HG02623 (cell line): Measurements from ENCODE around the gene MEX3B.

Experiments
- ATAC-seq: cut with Tn5 transposase; IDR thresholded peaks from one replicate; pipeline ENCODE4 v1.9.1; 2021; ENCODE audit warnings: moderate library complexity; ENCODE audit not compliant: unreplicated experiment

MEX3B gene

DNA sequence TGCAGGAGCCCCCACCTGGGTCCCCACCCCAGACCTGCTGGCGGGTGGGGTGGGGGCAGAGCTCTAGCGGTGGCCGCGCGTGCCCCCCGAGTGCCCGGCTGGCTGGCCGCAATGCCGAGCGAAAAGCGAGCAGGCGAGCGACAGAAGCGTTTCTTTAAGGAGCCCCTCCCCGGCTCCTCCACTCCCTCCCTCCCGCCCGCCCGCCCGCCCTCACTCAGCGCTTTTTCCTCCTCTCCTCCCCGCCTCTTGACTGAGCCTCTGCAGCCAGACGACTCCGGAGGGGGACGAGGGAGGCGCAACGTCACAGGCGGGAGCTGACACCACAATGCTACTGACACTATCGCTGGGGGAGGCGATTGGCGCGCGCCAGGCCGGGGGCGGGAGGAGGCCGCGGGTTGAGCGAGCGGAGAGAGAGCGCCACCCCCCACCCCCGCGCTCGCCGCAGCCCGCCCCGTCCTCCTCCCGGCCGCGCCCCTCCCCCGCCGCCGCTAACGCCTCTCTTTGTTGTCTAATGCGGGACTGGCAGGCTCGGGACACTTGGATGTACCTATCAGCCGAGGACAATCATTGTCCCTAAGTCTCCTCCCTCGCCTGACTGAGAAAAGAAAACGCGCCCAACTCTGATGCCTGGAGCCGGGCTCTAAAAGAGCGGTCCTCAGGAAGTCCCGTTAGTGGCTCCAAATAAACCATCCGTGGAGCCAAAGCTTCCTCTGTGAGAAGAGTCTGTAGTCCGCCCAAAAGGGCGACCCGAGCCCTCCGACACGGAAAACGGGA, at the start of gene MEX3B:
TSS of gene MEX3B (minus strand) at position 127 of the 774 bp plus-strand sequence. CDS start 313 bp downstream, outside the sequence.
- peak; percentile 69 for ATAC-seq

- ATAC-seq: no peak
Measured at GRCh38 chr15:82093774-82094211, 48.0 kb upstream of the MEX3B start.

- ATAC-seq: no peak
Measured at GRCh38 chr15:82093325-82093724, 47.5 kb upstream of the MEX3B start.

DNA sequence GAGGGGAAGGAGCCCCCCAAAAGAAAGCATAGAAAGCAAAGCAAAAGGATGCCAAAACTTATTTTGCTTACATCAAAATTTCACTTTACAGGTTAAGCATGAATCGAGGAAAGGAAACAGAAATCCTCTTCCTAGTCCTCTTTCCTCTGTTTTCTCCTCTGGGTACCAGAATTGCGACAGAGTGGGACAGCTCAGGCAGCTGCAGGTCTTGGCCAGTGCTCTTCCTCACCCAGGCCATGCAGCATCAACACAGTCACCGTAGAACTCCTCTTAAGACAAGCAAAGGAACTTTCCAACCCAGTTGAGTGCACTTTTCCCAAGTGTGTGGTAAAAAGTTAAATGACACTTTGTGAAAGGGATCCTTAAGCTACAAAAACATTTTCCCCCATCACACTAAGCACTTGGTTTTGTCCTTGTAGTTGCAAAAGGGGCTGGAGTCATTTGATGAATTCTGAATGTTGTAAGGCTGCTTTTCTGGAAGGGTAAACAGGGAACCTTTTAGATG, 45.9 kb upstream of the MEX3B start:
- ATAC-seq: no peak

DNA sequence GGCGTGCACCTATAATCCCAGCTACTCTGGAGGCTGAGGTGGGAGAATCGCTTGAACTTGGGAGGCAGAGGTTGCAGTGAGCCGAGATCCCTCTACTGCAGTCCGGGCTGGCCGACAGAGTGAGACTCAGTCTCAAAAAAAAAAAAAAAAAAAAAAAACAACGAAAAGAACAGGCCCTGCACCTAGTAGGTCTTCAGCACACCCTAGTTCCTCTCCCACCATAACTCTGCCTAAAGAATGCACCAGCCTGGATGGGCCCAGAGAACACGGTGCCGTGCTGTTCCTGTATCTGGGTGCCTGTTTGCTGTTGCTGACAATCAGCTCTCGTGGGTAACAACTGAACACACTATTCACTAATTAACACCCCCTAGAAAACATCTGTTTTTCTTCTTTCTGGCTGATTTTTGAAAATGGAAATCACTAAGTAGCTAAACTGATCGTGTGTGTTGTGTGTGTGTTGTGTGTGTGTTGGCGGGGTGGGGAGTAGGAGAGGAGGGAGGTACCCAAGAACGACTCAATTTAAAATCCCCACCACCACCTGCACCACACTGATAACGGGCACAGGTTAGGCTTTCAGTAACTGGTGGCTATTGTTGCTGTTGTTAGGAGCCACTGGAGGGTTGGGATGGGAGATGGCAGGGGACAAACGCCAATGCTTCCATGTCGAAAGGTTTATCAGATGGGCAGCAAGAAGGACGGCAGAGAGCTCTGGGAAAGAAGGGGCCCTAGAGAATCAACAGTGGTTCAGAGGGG, 40.6 kb upstream of the MEX3B start:
- no peak for ATAC-seq

DNA sequence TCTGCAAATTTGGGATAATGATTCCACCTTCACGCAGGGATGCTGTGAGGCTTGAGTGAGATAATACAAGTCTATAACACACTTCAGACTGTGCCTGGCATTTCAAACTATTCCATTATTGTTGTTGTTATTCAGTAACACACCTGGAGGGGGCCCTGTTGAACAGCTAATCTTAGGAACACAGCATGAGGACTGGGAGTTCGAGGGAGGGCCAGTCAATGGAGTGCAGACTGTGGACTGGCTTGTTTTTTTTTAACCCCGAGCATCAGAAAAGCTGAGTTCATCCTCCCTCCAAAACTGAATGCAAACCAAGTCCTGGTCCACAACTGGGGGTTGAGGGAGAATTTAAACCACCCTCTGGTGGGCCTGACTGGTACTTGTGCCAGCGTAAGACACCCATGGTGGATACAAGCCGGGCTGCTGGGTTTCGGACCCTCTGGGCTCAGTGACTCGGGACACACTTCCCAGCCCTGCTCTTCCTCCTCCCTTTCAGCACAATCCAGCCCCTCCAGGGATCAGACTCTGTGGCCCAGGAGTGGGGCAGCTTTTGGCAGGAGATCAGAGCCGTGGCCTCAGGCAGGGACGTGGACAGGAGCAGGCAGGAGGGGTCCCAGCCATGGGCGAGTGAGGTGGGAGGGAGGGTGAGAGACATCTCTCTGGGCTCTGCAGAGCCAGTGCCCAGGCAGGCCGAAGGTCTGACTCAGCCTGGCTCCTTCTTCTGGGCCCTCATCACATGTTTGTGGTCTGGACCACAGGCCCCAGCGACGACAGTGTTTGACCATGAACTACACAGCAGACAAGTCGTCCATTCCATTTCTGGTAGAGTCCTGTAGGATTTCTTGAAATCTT, 36.3 kb upstream of the MEX3B start:
- ATAC-seq: no peak

GRCh38 chr15:82080774-82081173, 35.0 kb upstream of the MEX3B start:
- ATAC-seq: no peak

DNA sequence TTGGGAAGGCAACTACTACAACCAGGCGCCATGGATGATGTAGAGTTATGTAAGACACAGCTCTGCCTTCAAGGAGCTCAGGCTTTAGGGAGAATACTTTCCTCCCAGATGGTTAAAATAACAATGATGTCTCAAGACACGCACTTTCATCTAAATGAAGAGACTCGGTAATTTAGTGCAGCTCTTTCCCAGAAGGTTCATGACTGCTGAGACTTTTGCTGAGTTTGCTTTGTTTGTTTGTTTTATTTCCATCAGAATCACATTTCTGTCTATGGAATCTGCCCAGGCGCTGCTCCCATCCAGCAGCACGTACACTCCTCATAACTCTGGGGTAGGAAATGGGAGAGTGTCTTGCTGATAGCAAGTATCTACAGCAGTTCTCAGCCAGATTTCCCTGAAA, 33.9 kb upstream of the MEX3B start:
- no peak for ATAC-seq

DNA sequence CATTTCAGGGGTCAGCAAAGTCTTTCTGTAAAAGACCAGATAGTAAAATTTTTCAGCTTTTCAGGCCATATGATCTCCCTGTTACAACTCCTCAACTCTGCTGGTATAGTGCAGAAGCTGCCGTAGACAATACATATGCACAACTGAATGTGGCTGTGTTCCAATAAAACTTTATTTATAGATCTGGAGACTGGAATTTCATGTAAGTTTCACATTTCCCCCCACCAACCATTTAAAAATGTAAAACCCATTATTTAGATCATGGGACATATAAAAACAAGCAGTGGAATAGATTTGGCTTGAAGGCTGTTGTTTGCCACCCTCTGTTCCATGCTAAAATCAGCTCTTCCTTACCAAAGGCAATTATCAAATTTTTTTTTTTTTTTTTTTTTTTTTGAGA, 28.8 kb upstream of the MEX3B start:
- no peak for ATAC-seq

DNA sequence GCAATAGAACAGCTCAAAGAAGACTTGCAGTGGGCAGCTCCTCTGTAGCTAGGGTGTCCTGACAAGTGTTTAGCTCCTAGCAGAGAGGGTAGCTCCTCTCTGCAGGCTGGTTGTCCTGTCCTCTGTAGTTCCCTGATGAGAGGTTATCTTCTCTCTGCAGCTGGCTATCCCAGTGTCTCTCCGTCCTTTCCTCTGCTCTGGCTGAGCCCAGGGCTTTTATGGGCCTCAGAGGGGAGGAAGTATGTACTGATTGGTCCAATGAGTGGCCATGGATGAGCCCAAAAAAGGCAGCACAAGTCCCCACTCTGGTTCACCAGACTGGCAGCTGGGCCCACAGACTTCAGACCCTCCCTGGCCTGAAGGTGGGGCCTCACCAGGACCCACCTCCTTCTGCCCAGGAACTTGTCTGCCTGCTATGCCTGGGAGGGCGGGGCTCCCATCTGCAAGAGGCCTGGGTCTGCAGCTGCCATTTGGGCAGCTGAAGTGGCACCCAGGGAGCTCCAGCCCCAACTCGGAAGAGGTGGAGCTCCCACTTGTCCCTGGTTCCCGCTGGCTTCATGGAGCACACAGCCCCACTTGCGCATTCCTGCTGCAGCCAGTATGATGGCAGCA, 27.2 kb upstream of the MEX3B start:
- ATAC-seq: no peak

GRCh38 chr15:82066455-82066854, 20.6 kb upstream of the MEX3B start:
- ATAC-seq: no peak

DNA sequence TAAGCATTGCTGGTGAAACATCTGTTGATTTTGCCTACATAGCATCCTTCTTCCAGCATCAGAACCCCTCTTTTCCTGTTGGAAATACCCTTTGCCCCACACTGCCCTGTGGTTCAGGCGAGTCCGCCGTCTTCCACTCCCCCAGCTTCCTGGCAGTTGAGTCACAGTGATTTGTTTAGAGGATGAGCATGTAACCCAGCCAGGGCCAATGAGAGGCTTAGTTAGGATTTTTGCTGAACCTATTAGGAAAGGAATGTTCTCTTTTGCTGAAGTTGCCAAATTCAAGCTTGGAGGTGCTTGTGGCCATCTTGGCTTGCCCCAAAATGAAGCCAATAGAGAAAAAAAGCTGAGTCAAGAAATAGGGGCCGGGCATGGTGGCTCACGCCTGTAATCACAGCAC, 19.0 kb upstream of the MEX3B start:
- ATAC-seq: no peak

GRCh38 chr15:82062479-82063454, 16.9 kb upstream of the MEX3B start:
- no peak for ATAC-seq

DNA sequence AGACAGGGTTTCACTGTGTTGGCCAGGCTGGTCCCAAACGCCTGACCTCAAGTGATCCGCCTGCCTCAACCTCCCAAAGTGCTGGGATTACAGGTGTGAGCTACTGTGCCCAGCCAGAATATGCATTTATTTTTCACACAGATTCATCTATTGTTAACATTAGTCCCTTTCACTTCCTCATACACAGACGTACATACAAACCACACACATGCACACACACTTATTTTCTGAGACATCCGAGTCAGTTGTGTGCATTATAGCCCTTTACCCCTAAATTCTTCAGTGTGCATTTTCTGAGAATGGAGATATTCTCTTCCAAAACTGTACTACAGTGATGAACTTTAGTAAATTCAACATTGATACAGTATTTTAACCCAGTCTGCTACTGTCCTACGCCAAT, 15.0 kb upstream of the MEX3B start:
- no peak for ATAC-seq

DNA sequence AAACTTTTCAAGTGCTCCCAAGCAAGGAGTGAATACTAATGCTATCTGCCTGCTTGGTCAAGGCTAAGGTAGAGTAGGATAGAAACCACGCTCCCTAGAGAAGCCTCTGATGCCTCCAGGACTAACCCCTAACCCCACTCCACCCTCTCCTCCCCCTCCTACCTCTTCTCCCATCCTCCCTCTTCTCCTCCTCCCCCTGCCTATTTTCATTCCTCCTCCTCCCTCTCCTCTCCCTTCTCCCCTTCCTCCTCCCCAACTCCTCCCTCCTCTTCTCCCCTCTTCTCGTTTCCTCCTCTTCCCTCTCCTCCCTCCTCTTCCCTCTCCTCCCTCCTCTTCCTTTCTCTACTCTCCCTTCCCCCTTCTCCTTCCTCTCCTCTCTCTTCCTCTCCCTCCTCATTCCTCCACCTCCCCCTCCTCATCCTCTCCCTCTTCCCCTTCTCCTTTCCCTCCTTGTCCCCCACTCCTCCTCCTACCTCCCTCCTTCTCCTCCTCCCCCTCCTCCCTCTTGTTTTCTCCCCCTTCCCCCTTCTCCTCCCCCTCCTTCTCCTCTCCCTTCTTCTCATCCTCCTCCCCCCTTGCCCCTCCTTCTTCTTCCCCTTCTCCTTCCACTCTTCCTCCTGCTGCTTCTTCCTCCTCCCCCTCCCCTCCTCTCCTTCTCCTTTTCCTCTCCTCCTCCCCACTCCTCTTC, 12.8 kb upstream of the MEX3B start:
- ATAC-seq: no peak

DNA sequence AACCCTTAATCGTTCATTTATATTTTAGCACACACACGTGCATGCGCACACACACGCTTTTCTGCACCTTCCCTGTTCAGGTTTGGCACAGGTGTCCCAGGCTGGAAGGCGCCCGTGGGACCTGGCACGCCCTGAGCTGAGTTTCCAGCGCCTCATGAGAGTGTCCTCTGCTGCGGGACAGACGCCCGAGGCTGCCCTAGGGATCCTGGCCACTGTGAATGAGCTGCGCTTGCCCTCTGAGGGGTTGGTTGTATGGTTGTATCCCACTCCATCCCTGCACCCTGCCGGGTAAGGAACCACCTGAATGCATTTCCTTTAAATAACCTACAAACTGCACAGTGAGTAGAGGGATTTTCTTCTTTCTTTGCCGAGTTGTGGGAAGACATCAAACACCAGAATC, 12.2 kb upstream of the MEX3B start:
- no peak for ATAC-seq

GRCh38 chr15:82056958-82057823, 11.4 kb upstream of the MEX3B start:
- ATAC-seq: no peak

DNA sequence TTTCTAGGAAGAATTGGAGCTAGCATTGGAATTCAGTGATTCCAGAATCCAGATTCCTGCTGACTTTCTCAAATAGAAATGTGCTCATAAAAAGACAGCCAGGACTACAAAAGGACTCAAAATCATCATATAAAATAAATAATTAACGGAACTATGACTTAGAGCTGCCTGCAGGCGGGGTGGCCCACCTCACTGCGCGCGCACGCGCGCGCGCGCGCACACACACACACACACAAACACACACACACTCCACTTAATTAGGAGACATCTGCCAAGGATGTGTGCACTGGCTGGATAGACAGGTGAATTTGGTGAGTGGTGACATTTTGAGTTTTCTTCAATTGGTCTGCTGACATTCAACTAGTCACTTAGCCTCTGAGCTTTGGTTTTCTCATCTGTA, 6.9 kb upstream of the MEX3B start:
- ATAC-seq: no peak
